D341Med (cell line): ENCODE results near the gene COG3.
A peak's percentile ranks its signal among the peaks of the same experiment; 100 is the strongest.
"Not testable (repeated sequence)": the region's sequence is repeated elsewhere in the genome, so short reads cannot be mapped to it uniquely, and the experiment has no call there.

Experiments used
- DNase-seq: peaks from one replicate; pipeline ENCODE4 v3.0.0; 2012; ENCODE audit warnings: low spot score

The COG3 gene

GRCh38 chr13:45464687-45465453 lies at the start of gene COG3:
Gene COG3, plus strand, starts transcription at chr13:45464939. Its CDS starts 98 bp downstream, at chr13:45465037.
- DNase-seq = peak; percentile 92

GRCh38 chr13:45415112-45415511 lies 49.6 kb upstream of the COG3 start:
- no peak for DNase-seq

GRCh38 chr13:45416516-45417128 lies 48.1 kb upstream of the COG3 start:
- no peak for DNase-seq

GRCh38 chr13:45417790-45418534 lies 46.8 kb upstream of the COG3 start, which contains the start of gene SLC25A30:
Gene SLC25A30, minus strand, starts transcription at chr13:45418373. Its CDS starts 6,948 bp downstream, at chr13:45411425.
- peak; percentile 93 for DNase-seq

- not testable (repeated sequence) for DNase-seq
Observed at GRCh38 chr13:45419389-45419788, 45.4 kb upstream of the COG3 start.

GRCh38 chr13:45419945-45420344 lies 44.8 kb upstream of the COG3 start:
- DNase-seq = no peak

GRCh38 chr13:45422731-45423292 lies 41.9 kb upstream of the COG3 start:
- no peak for DNase-seq

- not testable (repeated sequence) for DNase-seq
Observed at GRCh38 chr13:45426056-45426841, 38.5 kb upstream of the COG3 start.

- DNase-seq = no peak
Observed at GRCh38 chr13:45432737-45433380, 31.9 kb upstream of the COG3 start.

GRCh38 chr13:45433381-45433790 lies 31.4 kb upstream of the COG3 start:
- DNase-seq = no peak

GRCh38 chr13:45434556-45435371 lies 30.0 kb upstream of the COG3 start:
- DNase-seq = no peak

- no peak for DNase-seq
Observed at GRCh38 chr13:45436332-45436731, 28.4 kb upstream of the COG3 start.

GRCh38 chr13:45436953-45437352 lies 27.8 kb upstream of the COG3 start:
- no peak for DNase-seq

GRCh38 chr13:45437947-45438346 lies 26.8 kb upstream of the COG3 start:
- no peak for DNase-seq

GRCh38 chr13:45439008-45439407 lies 25.7 kb upstream of the COG3 start:
- no peak for DNase-seq

- DNase-seq = no peak
Observed at GRCh38 chr13:45439781-45440462, 24.8 kb upstream of the COG3 start.

- no peak for DNase-seq
Observed at GRCh38 chr13:45441633-45442032, 23.1 kb upstream of the COG3 start.

- no peak for DNase-seq
Observed at GRCh38 chr13:45445053-45445452, 19.7 kb upstream of the COG3 start.

- no peak for DNase-seq
Observed at GRCh38 chr13:45446181-45446580, 18.6 kb upstream of the COG3 start.
